Endothelial cell of umbilical vein (primary cell): Measurements from ENCODE around the gene KLC4. TPM values are rescaled to one million over a fixed set of nuclear protein-coding genes. Genes with fewer than 3 reads are reported as not detected.

ENCODE experiments used
- BruUV-seq: library from RNA; stranded (reverse); fragments of 400-500 nt; replicated peaks from 2 replicates; lab custom pipeline; 2021; lab: Mats Ljungman, UMichigan
- CTCF ChIA-PET: fragments of 300-600, 350-600 bp; sonication (Branson Sonifier 250); formaldehyde crosslinking; loops from one replicate; lab custom pipeline; 2021; ENCODE audit warnings: antibody characterized with exemption, inconsistent platforms; lab: Charles Lee
- POLR2A ChIA-PET: fragments of 300-600, 350-600 bp; sonication (Branson Sonifier 250); formaldehyde crosslinking; loops from one replicate; lab custom pipeline; 2021; ENCODE audit warnings: antibody characterized with exemption, inconsistent platforms; lab: Charles Lee
- DNase-seq: peaks from one replicate; pipeline ENCODE4 v3.0.0-alpha.2; 2011; ENCODE audit warnings: low read depth, low spot score
- FAIRE-seq: peaks from 2 replicates; lab custom pipeline; 2011; peaks lifted over from hg19 to GRCh38; lab: Jason Lieb, UNC
- H2AFZ ChIP-seq: 2 replicates; pipeline ENCODE4 v1.6.0; 2012; ENCODE audit warnings: low read depth, low read length, control low read depth, inconsistent platforms
- H3K27ac ChIP-seq: 2 replicates; pipeline ENCODE4 v1.5.1; 2011; ENCODE audit warnings: low read depth, mild to moderate bottlenecking, control low read depth, low read length, moderate library complexity; ENCODE audit not compliant: insufficient read depth
- H3K27me3 ChIP-seq, 2 experiments: 2 replicates each; pipeline versions ENCODE4 v1.6.0 to v1.6.1; 2011; ENCODE audit warnings: low read length in 2 of 2, mixed read lengths in 1 of 2; ENCODE audit not compliant: control insufficient read depth in 2 of 2, insufficient read depth in 2 of 2
- H3K36me3 ChIP-seq, 2 experiments: 2 replicates in 1 of 2; 3 replicates in 1 of 2; pipeline ENCODE4 v1.5.1; 2011; ENCODE audit warnings: low read length in 2 of 2, mild to moderate bottlenecking in 1 of 2, moderate library complexity in 1 of 2; ENCODE audit not compliant: control insufficient read depth in 2 of 2, insufficient read depth in 2 of 2; ENCODE audit errors: extremely low read depth in 1 of 2
- H3K4me1 ChIP-seq: 3 replicates; pipeline ENCODE4 v1.5.1; 2011; ENCODE audit warnings: mild to moderate bottlenecking, low read length; ENCODE audit not compliant: control insufficient read depth, insufficient read depth; ENCODE audit errors: extremely low read depth
- H3K4me2 ChIP-seq: 2 replicates; pipeline ENCODE4 v1.6.1; 2011; ENCODE audit warnings: low read length, control low read depth, mixed read lengths; ENCODE audit not compliant: insufficient read depth
- H3K4me3 ChIP-seq, 3 experiments: fragments of 200-600 bp in 1 of 3; sonication (generic), shearing (Covaris generic) in 1 of 3; replicated peaks in 1 of 3; 2 replicates each; pipeline ENCODE4 v1.5.1; 2011 to 2016; ENCODE audit warnings: control low read depth in 3 of 3, low read length in 3 of 3, mild to moderate bottlenecking in 2 of 3, inconsistent platforms in 1 of 3, low read depth in 1 of 3, moderate library complexity in 1 of 3; ENCODE audit not compliant: insufficient read depth in 1 of 3
- H3K79me2 ChIP-seq: 2 replicates; pipeline ENCODE4 v1.6.0; 2012; ENCODE audit warnings: low read length, inconsistent platforms; ENCODE audit not compliant: control insufficient read depth, insufficient read depth
- H3K9ac ChIP-seq: replicated peaks from 2 replicates; pipeline ENCODE3; 2011; ENCODE audit warnings: low read length, control low read depth; ENCODE audit not compliant: insufficient read depth; ENCODE audit errors: extremely low read depth
- H3K9me1 ChIP-seq: replicated peaks from 3 replicates; pipeline ENCODE4 v1.6.0; 2011; ENCODE audit warnings: mild to moderate bottlenecking, low read length; ENCODE audit not compliant: control insufficient read depth, insufficient read depth; ENCODE audit errors: extremely low read depth
- H3K9me3 ChIP-seq: replicated peaks from 2 replicates; pipeline ENCODE4 v1.5.1; 2012; ENCODE audit warnings: low read length, inconsistent platforms; ENCODE audit not compliant: control insufficient read depth, insufficient read depth
- H4K20me1 ChIP-seq: replicated peaks from 2 replicates; pipeline ENCODE3; 2011; ENCODE audit warnings: mild to moderate bottlenecking, low read length; ENCODE audit not compliant: control insufficient read depth, insufficient read depth; ENCODE audit errors: extremely low read depth
- EZH2 ChIP-seq: IDR thresholded peaks from 2 replicates; pipeline ENCODE4 v1.6.1; 2012; ENCODE audit warnings: borderline replicate concordance, low read depth, mild to moderate bottlenecking, moderate library complexity, low read length, inconsistent platforms; ENCODE audit not compliant: severe bottlenecking
- FOS ChIP-seq: IDR thresholded peaks from 2 replicates; pipeline ENCODE4 v1.6.1; 2011; ENCODE audit warnings: mild to moderate bottlenecking, low read length, moderate library complexity, borderline replicate concordance; ENCODE audit not compliant: insufficient read depth
- GATA2 ChIP-seq: IDR thresholded peaks from 2 replicates; pipeline ENCODE4 v1.7.0; 2011; ENCODE audit warnings: low read depth, mild to moderate bottlenecking, moderate library complexity, mixed read lengths, low read length; ENCODE audit not compliant: insufficient read length, insufficient read depth
- JUN ChIP-seq: IDR thresholded peaks from 2 replicates; pipeline ENCODE4 v1.6.1; 2011; ENCODE audit warnings: borderline replicate concordance, low read depth; ENCODE audit not compliant: insufficient read length, insufficient read depth
- MYC ChIP-seq: IDR thresholded peaks from one replicate; pipeline ENCODE4 v1.6.1; 2011; ENCODE audit warnings: mild to moderate bottlenecking, low read depth, low read length
- POLR2A ChIP-seq: IDR thresholded peaks from 2 replicates; pipeline ENCODE4 v1.6.1; 2012; ENCODE audit warnings: low read depth, mild to moderate bottlenecking, control low read depth, low read length
- POLR2AphosphoS5 ChIP-seq: IDR thresholded peaks from 2 replicates; pipeline ENCODE4 v1.6.1; 2012; ENCODE audit warnings: low read depth, mild to moderate bottlenecking, control low read depth, low read length, moderate library complexity; ENCODE audit not compliant: insufficient read depth
- dilution Hi-C: fragments of 300-500 bp; cut with MboI; formaldehyde crosslinking; loops from one replicate; pipeline ENCODE4 v1.15.0; 2019; ENCODE audit warnings: low sequenced_read_pairs; ENCODE audit not compliant: extremely low pct_ligation_motif_present
- intact Hi-C: fragments of 100-400 bp; cut with micrococcal nuclease; formaldehyde crosslinking; loops from one replicate; pipeline ENCODE4 v1.10.0; 2022
- polyA plus RNA-seq, 4 experiments: library from polyadenylated mRNA; depleted of rRNA in 3 of 4; stranded (reverse) in 3 of 4; unstranded in 1 of 4; fragments of >200 nt; gene quantifications; 2 replicates each; pipeline versions ENCODE4 v1.2.1 to v1.2.3, GENCODE V29; 2011 to 2012; ENCODE audit warnings: missing spikeins in 1 of 4
- total RNA-seq: library from RNA; stranded (reverse); gene quantifications from 2 replicates; pipeline ENCODE4 v1.2.3, GENCODE V29; 2021
- TF ChIP-seq, protein P1 (sequence below): IDR thresholded peaks from 2 replicates; pipeline ENCODE4 v1.6.1; 2011; ENCODE audit not compliant: insufficient read depth, insufficient read length
- TF ChIP-seq, protein P2 (sequence below), 2 donors: IDR thresholded peaks; 1 replicate in 1 of 2; 2 replicates in 1 of 2; pipeline ENCODE4 v1.5.1; 2011; ENCODE audit warnings: low read length in 2 of 2, mild to moderate bottlenecking in 2 of 2, moderate library complexity in 2 of 2, control low read depth in 1 of 2, inconsistent platforms in 1 of 2, low read depth in 1 of 2; ENCODE audit not compliant: insufficient read depth in 1 of 2; ENCODE audit errors: extremely low read depth in 1 of 2

Gene KLC4
- total and polyA plus RNA-seq, 2 donors (not counting 3 experiments of a cell fraction or from before 2014, with no cell fraction given): 17.7 to 26.8 TPM

DNA sequence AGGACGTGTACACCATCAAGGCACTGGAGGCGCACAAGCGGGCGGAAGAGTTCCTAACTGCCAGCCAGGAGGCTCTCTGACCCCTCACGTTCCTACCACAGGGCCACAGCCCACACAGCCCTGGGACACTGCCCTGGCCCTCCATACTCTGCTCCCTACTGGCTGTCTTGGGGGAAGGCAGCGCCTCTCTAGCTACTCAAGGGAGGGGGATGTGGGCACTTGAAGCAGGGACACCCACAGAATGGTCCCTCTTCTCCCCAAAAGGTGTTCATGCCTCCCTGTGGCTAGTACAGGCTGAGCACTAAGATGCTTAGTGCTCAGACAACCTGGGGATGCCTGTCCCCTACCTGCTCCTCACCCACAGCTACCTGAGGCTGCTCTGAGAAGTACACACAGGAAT is 48.2 kb upstream of the KLC4 start:
- H4K20me1 ChIP-seq: no peaks in the 10 kb centered on the region
- FAIRE-seq (no peak), DNase-seq (no peak)
- H3K9me1 ChIP-seq: no peaks in the 10 kb centered on the region
- H3K79me2 ChIP-seq: peaks cover 25% of the 10 kb centered on the region
- H3K27me3 ChIP-seq: no peaks in the 10 kb centered on the region
- no peak overlapping the region for H3K4me3 ChIP-seq
- CTCF ChIA-PET: interaction anchor here (1.1 to 8.7 kb wide), 5 partner anchors 27 to 133 kb away, joined by 3 to 55 read pairs (median 5); partner anchors contain the start of gene PPP2R5D
- H3K9ac ChIP-seq: no peak overlapping the region
- H3K27ac ChIP-seq: no peak overlapping the region
- peaks cover 16 to 33% of the 10 kb centered on the region in 2 experiments for H3K36me3 ChIP-seq
- no peak overlapping the region for H2AFZ ChIP-seq
- H3K4me2 ChIP-seq: no peak overlapping the region
- dilution Hi-C loops: no loop called here
- TF ChIP-seq POLR2A: no peak
- no peak for TF ChIP-seq GATA2
- no peak for TF ChIP-seq FOS
- TF ChIP-seq POLR2AphosphoS5: no peak
- no peak for TF ChIP-seq EZH2
- TF ChIP-seq, protein P1, sequence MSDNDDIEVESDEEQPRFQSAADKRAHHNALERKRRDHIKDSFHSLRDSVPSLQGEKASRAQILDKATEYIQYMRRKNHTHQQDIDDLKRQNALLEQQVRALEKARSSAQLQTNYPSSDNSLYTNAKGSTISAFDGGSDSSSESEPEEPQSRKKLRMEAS: no peak
- no peak for TF ChIP-seq MYC
- no peaks in the 10 kb centered on the region for H3K9me3 ChIP-seq
- peaks cover 17% of the 10 kb centered on the region for H3K4me1 ChIP-seq
- intact Hi-C loops: loop anchor here (5.0 kb wide), 1 partner anchor 49 kb away; the partner anchor contains the start of gene GNMT
- POLR2A ChIA-PET: no interaction called here
- BruUV-seq: TSS peak; percentile 13

DNA sequence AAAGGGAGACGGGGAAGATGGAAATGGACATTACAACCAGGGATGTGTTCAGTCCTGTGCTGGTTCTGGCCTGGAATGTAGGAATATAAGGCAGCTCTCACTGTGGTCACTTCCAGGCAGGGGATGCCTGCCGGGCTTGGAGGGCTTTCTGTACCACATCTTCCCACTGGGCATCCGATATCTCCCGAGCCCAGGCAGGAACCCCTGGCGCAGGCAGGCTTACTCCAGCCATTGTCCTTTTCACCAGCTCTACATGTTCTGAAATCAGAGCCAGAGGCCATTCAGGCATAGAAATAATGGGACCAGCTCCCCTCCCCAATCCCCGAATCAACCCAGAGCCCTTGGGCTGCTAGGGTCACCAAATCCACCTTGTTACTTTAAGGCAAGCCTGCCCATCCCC is 47.1 kb upstream of the KLC4 start:
- BruUV-seq: no TSS peak
- POLR2A ChIA-PET: interaction anchor here (1.0 kb wide), 1 partner anchor 28 kb away, joined by 3 read pairs; the partner anchor contains the start of gene PPP2R5D

More for the DNA sequence above, 47.1 kb upstream of the KLC4 start:
- FAIRE-seq (no peak), DNase-seq (no peak)
- no peaks in the 10 kb centered on the region for H3K27me3 ChIP-seq
- no peak for TF ChIP-seq JUN
- no peak for TF ChIP-seq POLR2AphosphoS5
- TF ChIP-seq GATA2: no peak
- no peak for TF ChIP-seq POLR2A
- TF ChIP-seq, protein P1: no peak
- TF ChIP-seq, protein P2, sequence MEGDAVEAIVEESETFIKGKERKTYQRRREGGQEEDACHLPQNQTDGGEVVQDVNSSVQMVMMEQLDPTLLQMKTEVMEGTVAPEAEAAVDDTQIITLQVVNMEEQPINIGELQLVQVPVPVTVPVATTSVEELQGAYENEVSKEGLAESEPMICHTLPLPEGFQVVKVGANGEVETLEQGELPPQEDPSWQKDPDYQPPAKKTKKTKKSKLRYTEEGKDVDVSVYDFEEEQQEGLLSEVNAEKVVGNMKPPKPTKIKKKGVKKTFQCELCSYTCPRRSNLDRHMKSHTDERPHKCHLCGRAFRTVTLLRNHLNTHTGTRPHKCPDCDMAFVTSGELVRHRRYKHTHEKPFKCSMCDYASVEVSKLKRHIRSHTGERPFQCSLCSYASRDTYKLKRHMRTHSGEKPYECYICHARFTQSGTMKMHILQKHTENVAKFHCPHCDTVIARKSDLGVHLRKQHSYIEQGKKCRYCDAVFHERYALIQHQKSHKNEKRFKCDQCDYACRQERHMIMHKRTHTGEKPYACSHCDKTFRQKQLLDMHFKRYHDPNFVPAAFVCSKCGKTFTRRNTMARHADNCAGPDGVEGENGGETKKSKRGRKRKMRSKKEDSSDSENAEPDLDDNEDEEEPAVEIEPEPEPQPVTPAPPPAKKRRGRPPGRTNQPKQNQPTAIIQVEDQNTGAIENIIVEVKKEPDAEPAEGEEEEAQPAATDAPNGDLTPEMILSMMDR (IDR thresholded peaks at IDR 0.05; ENCODE audit: extremely low read depth in 1 of 2, insufficient read depth in 1 of 2, low read depth in 1 of 2, low read length in 2 of 2): no peak
- TF ChIP-seq EZH2: no peak
- no peak for TF ChIP-seq FOS
- TF ChIP-seq MYC: no peak
- intact Hi-C loops: loop anchor here (5.0 kb wide), 1 partner anchor 50 kb away; the partner anchor contains the start of gene GNMT
- no peaks in the 10 kb centered on the region for H4K20me1 ChIP-seq
- H2AFZ ChIP-seq: no peak overlapping the region
- H3K9me3 ChIP-seq: no peaks in the 10 kb centered on the region
- H3K79me2 ChIP-seq: peaks cover 34% of the 10 kb centered on the region
- no peaks in the 10 kb centered on the region for H3K9me1 ChIP-seq
- no peak overlapping the region for H3K4me3 ChIP-seq
- H3K27ac ChIP-seq: no peak overlapping the region
- peaks cover 17% of the 10 kb centered on the region for H3K4me1 ChIP-seq
- no peak overlapping the region for H3K9ac ChIP-seq
- dilution Hi-C loops: no loop called here
- CTCF ChIA-PET: interaction anchor here (8.7 kb wide), 1 partner anchor 132 kb away, joined by 55 read pairs; no protein-coding TSS in a partner anchor
- peaks cover 14 to 28% of the 10 kb centered on the region in 2 experiments for H3K36me3 ChIP-seq
- H3K4me2 ChIP-seq: peak overlapping the region; percentile 86
